Tibial nerve (tissue), 3 donors: ENCODE measurements around the gene NFATC3.

Experiments used
- POLR2A ChIP-seq, 2 donors: fragments of 450-650 bp; IDR thresholded peaks; one replicate each; pipeline ENCODE4 v1.6.1; 2017; ENCODE audit warnings: antibody characterized with exemption in 2 of 2, mild to moderate bottlenecking in 2 of 2, moderate library complexity in 2 of 2
- TF ChIP-seq, protein P1 (sequence below), 5 experiments: fragments of 200-600 bp in 3 of 5; fragments of 450-650 bp in 2 of 5; sonication (generic) in 3 of 5; IDR thresholded peaks; one replicate each; pipeline ENCODE4 v1.5.1; 2016 to 2019; ENCODE audit warnings: antibody characterized with exemption in 5 of 5, mild to moderate bottlenecking in 3 of 5, moderate library complexity in 2 of 5

DNA sequence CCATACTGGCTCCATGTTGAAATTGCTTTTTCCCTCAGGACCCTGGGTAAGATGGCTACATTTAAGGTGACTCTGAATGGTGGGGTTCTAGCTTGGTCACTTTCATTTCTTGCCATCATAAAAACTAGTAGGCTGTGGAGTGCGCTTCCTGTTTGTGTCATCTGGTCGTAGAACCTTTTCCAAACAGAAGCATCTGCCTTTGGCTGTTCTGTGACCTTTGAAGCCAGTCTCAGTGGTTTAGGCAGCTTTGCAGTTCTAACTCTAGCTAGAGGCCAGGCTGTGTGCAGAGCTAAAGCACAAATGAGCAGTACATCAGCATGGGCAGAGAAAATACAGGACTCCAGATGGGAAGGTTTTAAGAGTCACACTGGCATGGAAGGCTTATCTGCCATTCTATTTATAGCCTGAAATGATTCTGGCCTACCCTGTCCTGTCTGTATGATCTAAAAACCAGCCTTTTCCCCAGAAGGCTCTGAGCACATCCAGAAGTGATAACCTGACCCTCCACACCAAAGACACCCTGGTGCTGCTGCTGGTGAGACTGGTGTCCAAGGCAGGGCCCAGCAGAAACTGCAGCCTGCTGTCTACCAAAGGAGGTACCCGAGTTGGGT, 142.1 kb downstream of the NFATC3 start:
- TF ChIP-seq, protein P1, sequence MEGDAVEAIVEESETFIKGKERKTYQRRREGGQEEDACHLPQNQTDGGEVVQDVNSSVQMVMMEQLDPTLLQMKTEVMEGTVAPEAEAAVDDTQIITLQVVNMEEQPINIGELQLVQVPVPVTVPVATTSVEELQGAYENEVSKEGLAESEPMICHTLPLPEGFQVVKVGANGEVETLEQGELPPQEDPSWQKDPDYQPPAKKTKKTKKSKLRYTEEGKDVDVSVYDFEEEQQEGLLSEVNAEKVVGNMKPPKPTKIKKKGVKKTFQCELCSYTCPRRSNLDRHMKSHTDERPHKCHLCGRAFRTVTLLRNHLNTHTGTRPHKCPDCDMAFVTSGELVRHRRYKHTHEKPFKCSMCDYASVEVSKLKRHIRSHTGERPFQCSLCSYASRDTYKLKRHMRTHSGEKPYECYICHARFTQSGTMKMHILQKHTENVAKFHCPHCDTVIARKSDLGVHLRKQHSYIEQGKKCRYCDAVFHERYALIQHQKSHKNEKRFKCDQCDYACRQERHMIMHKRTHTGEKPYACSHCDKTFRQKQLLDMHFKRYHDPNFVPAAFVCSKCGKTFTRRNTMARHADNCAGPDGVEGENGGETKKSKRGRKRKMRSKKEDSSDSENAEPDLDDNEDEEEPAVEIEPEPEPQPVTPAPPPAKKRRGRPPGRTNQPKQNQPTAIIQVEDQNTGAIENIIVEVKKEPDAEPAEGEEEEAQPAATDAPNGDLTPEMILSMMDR (IDR thresholded peaks at IDR 0.05): no peak
- TF ChIP-seq POLR2A (IDR thresholded peaks at IDR 0.05): no peak
